K562 (cell line): ENCODE results near the gene FANCI. TPM values are rescaled to one million over a fixed set of nuclear protein-coding genes. Genes with fewer than 3 reads are reported as not detected.

Experiments used
- CHD1 ChIP-seq: fragments of 200-600 bp; sonication (generic); IDR thresholded peaks from one replicate; pipeline ENCODE4 v1.6.1; 2012; ENCODE audit warnings: mild to moderate bottlenecking, moderate library complexity, low read length, inconsistent platforms
- CHD7 ChIP-seq: fragments of 200-600 bp; sonication (generic); IDR thresholded peaks from one replicate; pipeline ENCODE4 v1.6.1; 2012; ENCODE audit warnings: mild to moderate bottlenecking, low read depth, low read length, inconsistent platforms
- JUNB ChIP-seq: fragments of 450-650 bp; formaldehyde crosslinking; conservative IDR thresholded peaks from 2 replicates; pipeline ENCODE4 v1.4.0; 2020; ENCODE audit warnings: mild to moderate bottlenecking
- TAF1 ChIP-seq: IDR thresholded peaks from 2 replicates; pipeline ENCODE4 v1.6.1; 2011; ENCODE audit warnings: mild to moderate bottlenecking, low read length, moderate library complexity; ENCODE audit not compliant: insufficient read depth, control insufficient read depth, severe bottlenecking; ENCODE audit errors: extremely low read depth
- ZNF830 ChIP-seq: fragments of 250-450 bp; sonication (Bioruptor Pico); IDR thresholded peaks from 2 replicates; pipeline ENCODE4 v1.5.0; 2021; ENCODE audit warnings: mild to moderate bottlenecking
- polyA plus RNA-seq, 8 experiments: library from polyadenylated mRNA; depleted of rRNA in 4 of 8; stranded (reverse) in 5 of 8; unstranded in 3 of 8; fragments of >200 nt; fragmentation: Nextera tagmentation in 2 of 8; fragmentation: Illumina TruSeq in 1 of 8; extraction: Ambion mirVana in 2 of 8; extraction: Trizol in 1 of 8; gene quantifications; 2 replicates each; pipeline versions ENCODE4 v1.2.1 to v1.2.3, GENCODE V29; 2011 to 2014; ENCODE audit warnings: inconsistent platforms in 1 of 8, missing spikeins in 1 of 8
- total RNA-seq, 7 experiments: library from RNA; depleted of rRNA in 6 of 7; stranded (reverse); fragments of >200 nt in 6 of 7; fragmentation: Illumina TruSeq in 2 of 7; extraction: Trizol in 2 of 7; gene quantifications; 2 replicates each; pipeline versions ENCODE4 v1.2.1 to v1.2.3, GENCODE V29; 2011 to 2021; ENCODE audit warnings: low replicate concordance in 1 of 7

The FANCI gene
- total and polyA plus RNA-seq, 9 of the 15 experiments (the other 6 are each of a cell fraction or from before 2014, with no cell fraction given) = 72.1 to 165 (median 131) TPM

- TF ChIP-seq CHD7 (no peak), JUNB (CRISPR knock-in tag) (no peak), ZNF830 (CRISPR knock-in tag) (no peak), CHD1 (no peak), TAF1 (no peak)
Measured at GRCh38 chr15:89341316-89342005, 97.7 kb downstream of the FANCI start (continued).
